Kidney (tissue), 14 donors: ENCODE data around the gene EDC3. TPM values are rescaled to one million over a fixed set of nuclear protein-coding genes. Genes with fewer than 3 reads are reported as not detected.

Experiments
- DNase-seq, 5 donors: peaks; one replicate each; pipeline ENCODE4 v3.0.0-alpha.2; 2013 to 2020
- FAIRE-seq: peaks from 2 replicates; lab custom pipeline; 2012; peaks lifted over from hg19 to GRCh38; lab: Jason Lieb, UNC
- H3K27ac ChIP-seq, 2 donors: one replicate each; pipeline ENCODE4 v1.7.0; 2013; ENCODE audit warnings: low read depth in 2 of 2, low read length in 2 of 2, inconsistent platforms in 1 of 2
- H3K27me3 ChIP-seq: one replicate; pipeline ENCODE4 v1.7.1; 2013; ENCODE audit warnings: low read length, inconsistent platforms; ENCODE audit not compliant: control insufficient read depth, insufficient read depth
- H3K36me3 ChIP-seq, 3 donors: one replicate each; pipeline versions ENCODE4 v1.7.0 to v1.7.1; 2013; ENCODE audit warnings: low read length in 3 of 3, control low read depth in 1 of 3, inconsistent platforms in 1 of 3; ENCODE audit not compliant: insufficient read depth in 3 of 3, control insufficient read depth in 2 of 3
- H3K4me1 ChIP-seq, 3 donors: one replicate each; pipeline versions ENCODE4 v1.7.0 to v1.7.1; 2013; ENCODE audit warnings: low read length in 3 of 3, inconsistent platforms in 1 of 3, low read depth in 1 of 3; ENCODE audit not compliant: control insufficient read depth in 2 of 3, insufficient read depth in 2 of 3
- H3K4me3 ChIP-seq, 3 donors: one replicate each; pipeline versions ENCODE4 v1.7.0 to v1.8.1; 2013; ENCODE audit warnings: low read length in 3 of 3, control low read depth in 1 of 3, inconsistent platforms in 1 of 3
- H3K9ac ChIP-seq, 3 donors: one replicate each; pipeline versions ENCODE4 v1.7.0 to v1.7.1; 2013; ENCODE audit warnings: low read length in 3 of 3, control low read depth in 1 of 3, inconsistent platforms in 1 of 3
- H3K9me3 ChIP-seq, 3 donors: one replicate each; pipeline versions ENCODE4 v1.7.0 to v1.7.1; 2013; ENCODE audit warnings: low read length in 3 of 3, control low read depth in 1 of 3, inconsistent platforms in 1 of 3; ENCODE audit not compliant: control insufficient read depth in 2 of 3, insufficient read depth in 1 of 3
- intact Hi-C: fragments of 100-400 bp; cut with DNase I; formaldehyde crosslinking; loops from one replicate; pipeline ENCODE4 v1.11.1; 2022
- polyA plus RNA-seq: library from polyadenylated mRNA; stranded (reverse); fragments of 350-450 nt; fragmentation: Illumina TruSeq; extraction: RNeasy Lipid Tissue Mini Kit (QIAGEN cat#74804); gene quantifications from one replicate; pipeline ENCODE4 v1.2.3, GENCODE V29; 2014; ENCODE audit warnings: low read depth, low replicate concordance; ENCODE audit not compliant: insufficient read depth
- total RNA-seq: library from RNA; stranded (reverse); fragmentation: NEBNext Ultra II Directional; extraction: Animal tissue kit (Norgen Biotek cat#: 25700); gene quantifications from one replicate; pipeline ENCODE4 v1.2.1, GENCODE V29; 2021
- TF ChIP-seq, protein P1 (sequence below): IDR thresholded peaks from 3 replicates; pipeline ENCODE4 v1.5.1; 2012; ENCODE audit warnings: mild to moderate bottlenecking, moderate library complexity, borderline replicate concordance; ENCODE audit not compliant: insufficient read depth; ENCODE audit errors: extremely low read depth
- donor health status: control.
- donor health status: control.
- donor health status: control.
- donor health status: control.
- donor health status: control.
- donor health status: DM: yes; HTN: yes; CAD: no.
- donor health status: Normal renal cell carcinoma (clear cell type).

The EDC3 gene
- total and polyA plus RNA-seq, 2 donors from 2014 or later, result 11.5 to 27.7 TPM

DNA sequence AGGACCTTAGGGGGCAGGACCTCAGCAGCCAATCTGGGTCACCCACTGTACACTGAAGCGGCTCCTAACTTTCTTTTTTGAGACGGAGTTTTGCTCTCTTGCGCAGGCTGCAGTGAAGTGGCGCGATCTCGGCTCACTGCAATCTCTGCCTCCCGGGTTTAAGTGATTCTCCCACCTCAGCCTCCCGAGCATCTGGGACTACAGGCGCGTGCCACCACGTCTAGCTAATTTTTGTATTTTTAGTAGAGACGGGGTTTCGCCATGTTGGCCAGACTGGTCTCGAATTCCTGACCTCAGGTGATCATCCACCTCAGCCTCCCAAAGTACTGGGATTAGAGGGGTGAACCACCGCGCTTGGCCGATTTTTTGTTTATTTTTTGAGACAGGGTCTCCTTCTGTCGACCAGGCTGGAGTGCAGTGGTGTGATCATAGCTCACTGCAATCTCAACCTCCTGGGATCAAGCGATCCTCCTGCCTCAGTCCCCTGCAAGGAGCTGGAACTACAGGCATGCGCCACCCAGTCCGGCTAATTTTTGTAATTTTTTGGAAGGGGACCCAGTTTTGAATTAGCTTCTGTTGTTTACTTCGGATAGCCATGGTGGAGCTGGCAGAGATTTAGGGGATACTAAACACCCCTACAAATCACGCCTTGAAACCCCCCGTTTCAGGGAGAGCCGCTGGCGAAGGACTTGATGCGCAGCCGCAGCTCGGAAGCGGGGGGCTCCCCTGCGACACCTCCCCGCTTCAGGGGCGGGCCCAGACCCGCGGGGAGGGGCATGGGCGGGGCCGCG is 81.7 kb downstream of the EDC3 start:
- H3K9me3 ChIP-seq, result no peaks in the 10 kb centered on the region
- peaks cover 6 to 23% (median 18%) of the 10 kb centered on the region in 3 donors for H3K4me1 ChIP-seq
- H3K27ac ChIP-seq, result peak overlapping the region; percentile 15 to 96
- TF ChIP-seq, protein P1, sequence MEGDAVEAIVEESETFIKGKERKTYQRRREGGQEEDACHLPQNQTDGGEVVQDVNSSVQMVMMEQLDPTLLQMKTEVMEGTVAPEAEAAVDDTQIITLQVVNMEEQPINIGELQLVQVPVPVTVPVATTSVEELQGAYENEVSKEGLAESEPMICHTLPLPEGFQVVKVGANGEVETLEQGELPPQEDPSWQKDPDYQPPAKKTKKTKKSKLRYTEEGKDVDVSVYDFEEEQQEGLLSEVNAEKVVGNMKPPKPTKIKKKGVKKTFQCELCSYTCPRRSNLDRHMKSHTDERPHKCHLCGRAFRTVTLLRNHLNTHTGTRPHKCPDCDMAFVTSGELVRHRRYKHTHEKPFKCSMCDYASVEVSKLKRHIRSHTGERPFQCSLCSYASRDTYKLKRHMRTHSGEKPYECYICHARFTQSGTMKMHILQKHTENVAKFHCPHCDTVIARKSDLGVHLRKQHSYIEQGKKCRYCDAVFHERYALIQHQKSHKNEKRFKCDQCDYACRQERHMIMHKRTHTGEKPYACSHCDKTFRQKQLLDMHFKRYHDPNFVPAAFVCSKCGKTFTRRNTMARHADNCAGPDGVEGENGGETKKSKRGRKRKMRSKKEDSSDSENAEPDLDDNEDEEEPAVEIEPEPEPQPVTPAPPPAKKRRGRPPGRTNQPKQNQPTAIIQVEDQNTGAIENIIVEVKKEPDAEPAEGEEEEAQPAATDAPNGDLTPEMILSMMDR, result no peak
- no peaks in the 10 kb centered on the region for H3K27me3 ChIP-seq
- peak overlapping the region; percentile 48 to 97 (median 59) for H3K4me3 ChIP-seq
- FAIRE-seq, result no peak
- DNase-seq, result peak in 3 of 5 donors; percentile 35 to 93 (median 82)
- peak overlapping the region in 2 of 3 donors; percentile 34 to 67 for H3K9ac ChIP-seq
- intact Hi-C loops, result no loop called here
- H3K36me3 ChIP-seq, result peaks cover under 1 to 3% (median 1%) of the 10 kb centered on the region in 3 donors

DNA sequence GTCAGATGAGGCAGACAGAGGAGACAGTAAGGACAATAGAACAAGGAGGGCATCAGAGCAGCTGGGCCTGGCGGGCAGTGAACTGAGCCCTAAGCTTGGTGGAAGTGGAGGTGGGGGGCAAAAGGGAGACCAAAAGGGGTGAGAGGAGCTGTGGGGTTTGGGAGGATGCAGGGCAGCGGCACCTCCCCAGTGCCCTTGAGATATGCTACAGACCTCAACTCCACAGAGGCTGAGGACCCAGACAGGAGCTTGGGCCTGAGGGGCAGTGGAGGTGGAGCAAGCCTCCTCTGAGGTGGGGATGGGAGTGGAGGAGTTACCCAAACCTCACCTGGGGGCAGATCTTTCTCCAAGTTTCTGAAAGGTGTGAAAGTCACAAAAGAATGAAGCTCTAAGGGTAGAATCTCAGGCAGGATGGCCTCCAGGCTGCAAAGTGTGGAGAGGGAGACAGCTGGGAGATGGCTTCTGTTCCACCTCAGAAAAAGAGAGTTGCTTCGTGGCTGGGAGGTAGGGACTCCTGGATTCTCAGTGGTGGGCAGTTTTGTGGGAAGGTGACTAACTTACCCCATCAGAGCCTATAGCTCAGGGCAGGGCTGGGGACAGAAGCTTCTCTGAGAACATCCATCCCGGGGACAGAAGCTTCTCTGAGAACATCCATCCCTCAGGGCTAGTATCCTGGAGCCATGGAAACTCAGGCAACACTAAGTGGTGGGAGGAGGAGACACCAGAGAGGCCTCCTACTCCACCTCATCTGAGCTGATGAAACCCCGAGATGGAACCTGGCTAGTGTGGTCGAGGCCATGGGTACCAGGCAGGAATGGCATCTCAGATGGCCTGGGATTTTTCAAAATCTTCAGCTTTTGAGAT is 82.5 kb downstream of the EDC3 start:
- intact Hi-C loops, result no loop called here
- peaks cover 6 to 18% (median 11%) of the 10 kb centered on the region in 3 donors for H3K4me1 ChIP-seq
- H3K4me3 ChIP-seq, result no peak overlapping the region
- TF ChIP-seq, protein P1, result no peak
- H3K27ac ChIP-seq, result no peak overlapping the region
- H3K9me3 ChIP-seq, result no peaks in the 10 kb centered on the region
- no peak overlapping the region for H3K9ac ChIP-seq
- no peaks in the 10 kb centered on the region for H3K27me3 ChIP-seq
- FAIRE-seq (no peak), DNase-seq (peak in 3 of 5 donors; percentile 21 to 52 (median 31))
- no peaks in the 10 kb centered on the region for H3K36me3 ChIP-seq

DNA sequence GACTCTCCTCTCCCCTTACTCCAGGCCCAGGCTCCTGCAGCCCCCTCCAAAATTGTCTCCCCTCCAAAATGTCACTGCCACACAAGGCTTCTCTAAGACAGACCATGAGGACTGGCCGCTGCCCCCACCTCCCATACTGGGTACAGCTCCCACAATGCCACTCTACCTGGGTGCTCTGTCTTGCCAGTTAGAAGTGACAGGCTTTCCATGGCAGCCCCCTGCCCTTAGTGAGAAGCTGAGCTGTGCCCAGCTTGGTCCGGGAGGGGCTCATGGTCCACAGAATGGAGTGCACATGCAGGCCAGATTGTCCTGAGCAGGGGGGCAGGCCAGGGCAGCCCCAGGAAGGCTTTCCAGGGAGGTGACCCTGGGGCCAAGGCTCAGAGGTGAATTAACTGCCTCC is 83.1 kb downstream of the EDC3 start:
- no peaks in the 10 kb centered on the region for H3K27me3 ChIP-seq
- intact Hi-C loops, result no loop called here
- peaks cover 6 to 11% (median 11%) of the 10 kb centered on the region in 3 donors for H3K4me1 ChIP-seq
- no peak for FAIRE-seq
- TF ChIP-seq, protein P1, result no peak
- no peak overlapping the region for H3K27ac ChIP-seq
- no peak overlapping the region for H3K4me3 ChIP-seq
- no peaks in the 10 kb centered on the region for H3K9me3 ChIP-seq
- DNase-seq, result peak in 1 of 5 donors; percentile 68
- H3K36me3 ChIP-seq, result no peaks in the 10 kb centered on the region
- no peak overlapping the region for H3K9ac ChIP-seq
